NCI-H2107 treated with DMSO at 0.1 percent for 48 hours (cell line): ENCODE data around the gene FAM78B.

Experiments
- DNase-seq: peaks from one replicate; lab custom pipeline; 2025; ENCODE audit not compliant: unreplicated experiment; lab: John Stamatoyannopoulos, UW

Gene FAM78B

GRCh38 chr1:166166698-166167571, at the start of gene FAM78B:
Gene FAM78B, minus strand, starts transcription at chr1:166167001. Its CDS starts 753 bp downstream, at chr1:166166248.
- peak; percentile 47 for DNase-seq

GRCh38 chr1:166202546-166202945, 35.7 kb upstream of the FAM78B start:
- no peak for DNase-seq

GRCh38 chr1:166200743-166201142, 33.9 kb upstream of the FAM78B start:
- DNase-seq: no peak

GRCh38 chr1:166197597-166197996, 30.8 kb upstream of the FAM78B start:
- no peak for DNase-seq

- DNase-seq: no peak
These were observed 30.3 kb upstream of the FAM78B start for GRCh38 chr1:166197141-166197540.

GRCh38 chr1:166193057-166193698, 26.4 kb upstream of the FAM78B start:
- no peak for DNase-seq

- DNase-seq: no peak
These were observed 23.6 kb upstream of the FAM78B start for GRCh38 chr1:166190400-166190799.

- no peak for DNase-seq
These were observed 22.3 kb upstream of the FAM78B start for GRCh38 chr1:166189126-166189525.

- DNase-seq: no peak
These were observed 18.7 kb upstream of the FAM78B start for GRCh38 chr1:166185526-166185925.

GRCh38 chr1:166184897-166185296, 18.1 kb upstream of the FAM78B start:
- DNase-seq: no peak

GRCh38 chr1:166184012-166184411, 17.2 kb upstream of the FAM78B start:
- no peak for DNase-seq

- no peak for DNase-seq
These were observed 15.5 kb upstream of the FAM78B start for GRCh38 chr1:166182281-166182680.

GRCh38 chr1:166176416-166176815, 9.6 kb upstream of the FAM78B start:
- DNase-seq: no peak

GRCh38 chr1:166175032-166175431, 8.2 kb upstream of the FAM78B start:
- no peak for DNase-seq

GRCh38 chr1:166174108-166174507, 7.3 kb upstream of the FAM78B start:
- no peak for DNase-seq

- no peak for DNase-seq
These were observed 5.3 kb upstream of the FAM78B start for GRCh38 chr1:166172106-166172505.

GRCh38 chr1:166170726-166171125, 3.9 kb upstream of the FAM78B start:
- no peak for DNase-seq

- no peak for DNase-seq
These were observed 3.3 kb upstream of the FAM78B start for GRCh38 chr1:166170075-166170474.

GRCh38 chr1:166169182-166169581, 2.4 kb upstream of the FAM78B start:
- no peak for DNase-seq

GRCh38 chr1:166167572-166167925, 748 bp upstream of the FAM78B start:
- DNase-seq: no peak

- no peak for DNase-seq
These were observed 488 bp downstream of the FAM78B start for GRCh38 chr1:166166329-166166697.

GRCh38 chr1:166165661-166166328, 1.0 kb downstream of the FAM78B start:
- no peak for DNase-seq
